ENCODE measurements around the gene CERS3.

- TF ChIP-seq CTCF (conservative IDR thresholded peaks at IDR 0.05; ENCODE audit: low read depth, low read length) (no peak), EZH2 (IDR thresholded peaks at IDR 0.05; ENCODE audit: low read length, unreplicated experiment) (no peak)
Observed at GRCh38 chr15:100553468-100553867, 24.7 kb upstream of the CERS3 start.

All from PC-3 (cell line).